GM18909 (cell line): ENCODE results near the gene DZIP1.
"Not testable (repeated sequence)": the region's sequence is repeated elsewhere in the genome, so short reads cannot be mapped to it uniquely, and the experiment has no call there.

Source experiments
- ATAC-seq: cut with Tn5 transposase; IDR thresholded peaks from one replicate; pipeline ENCODE4 v1.9.1; 2021; ENCODE audit warnings: mild to moderate bottlenecking; ENCODE audit not compliant: unreplicated experiment, poor library complexity

DZIP1 gene

DNA sequence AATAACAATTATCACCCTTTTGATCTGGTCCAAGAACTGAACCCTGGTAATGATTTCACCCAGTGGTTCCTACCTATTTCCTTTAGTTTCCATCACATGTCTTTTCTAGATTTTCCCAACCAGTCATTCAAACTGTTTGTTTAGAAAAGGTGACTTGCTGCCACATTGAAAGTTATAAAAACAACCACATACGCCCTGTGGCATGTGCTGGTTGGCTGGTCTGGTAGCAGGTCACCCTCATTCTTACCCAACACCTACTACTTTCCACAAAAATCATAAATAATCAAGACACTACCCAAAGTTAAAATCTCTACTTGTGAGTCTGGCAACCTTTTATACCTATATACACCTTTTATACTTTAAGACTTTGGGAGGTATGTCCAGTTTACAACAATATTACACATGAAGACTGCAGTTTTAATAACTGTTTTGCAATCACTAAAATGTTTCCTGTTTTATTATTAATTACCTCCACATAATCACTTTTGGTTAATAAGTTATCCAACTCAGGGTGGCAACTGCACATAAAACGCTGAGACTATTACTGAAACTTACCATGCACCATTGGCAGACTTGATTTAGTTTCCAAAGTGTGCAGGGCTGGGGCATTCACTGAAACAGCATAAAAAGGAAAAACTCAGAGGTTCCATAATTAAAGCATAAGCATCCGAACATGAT lies 38.9 kb downstream of the DZIP1 start:
- ATAC-seq, result no peak

DNA sequence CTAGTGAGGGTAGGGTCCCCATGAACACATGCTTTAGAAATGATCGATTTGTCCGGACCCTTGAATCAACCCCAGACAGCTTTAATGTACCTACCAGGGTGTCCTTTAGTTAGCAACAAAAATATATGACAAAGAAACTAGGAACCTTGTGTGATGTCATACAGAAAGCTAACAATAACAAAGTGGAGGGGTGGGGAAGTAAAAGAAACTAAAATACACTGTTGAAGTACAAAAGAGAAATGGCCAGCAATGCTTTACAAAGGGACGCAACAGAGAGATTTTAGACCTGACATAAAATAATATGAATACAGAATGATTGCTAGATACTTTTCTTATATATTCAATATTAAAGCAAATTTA lies 40.0 kb downstream of the DZIP1 start:
- no peak for ATAC-seq

DNA sequence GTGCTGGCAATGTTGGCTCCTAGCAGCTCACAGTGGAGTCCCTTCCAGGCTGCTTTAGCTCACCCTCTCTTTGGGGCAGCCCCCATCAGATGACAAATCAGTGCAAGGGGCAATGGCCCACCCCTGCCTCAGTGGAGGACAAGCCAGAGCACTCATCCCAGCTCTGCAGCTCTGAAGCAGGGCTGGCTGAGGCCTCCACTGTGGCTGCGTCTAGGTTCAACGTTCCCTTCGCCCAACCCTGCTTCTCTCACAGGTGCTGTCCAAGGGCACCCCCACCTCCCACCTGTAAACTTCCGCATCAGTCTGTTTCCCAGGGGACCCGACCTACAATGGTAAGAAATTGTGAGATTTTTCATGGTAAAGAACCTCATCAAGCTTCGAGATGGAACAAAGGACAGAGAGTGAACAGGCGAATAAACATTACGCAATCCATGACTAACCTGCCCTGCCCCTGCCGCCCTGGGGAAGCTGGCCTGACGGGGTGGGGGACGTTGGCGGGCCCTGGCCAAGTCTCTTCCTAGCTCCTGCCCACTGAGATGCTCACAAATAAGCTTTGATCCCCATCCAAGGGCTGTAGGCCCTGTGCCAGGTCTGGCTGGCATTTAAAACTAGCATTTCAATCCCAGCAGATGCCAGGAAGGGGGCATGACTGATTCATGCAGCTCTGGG lies 40.5 kb downstream of the DZIP1 start:
- no peak for ATAC-seq

DNA sequence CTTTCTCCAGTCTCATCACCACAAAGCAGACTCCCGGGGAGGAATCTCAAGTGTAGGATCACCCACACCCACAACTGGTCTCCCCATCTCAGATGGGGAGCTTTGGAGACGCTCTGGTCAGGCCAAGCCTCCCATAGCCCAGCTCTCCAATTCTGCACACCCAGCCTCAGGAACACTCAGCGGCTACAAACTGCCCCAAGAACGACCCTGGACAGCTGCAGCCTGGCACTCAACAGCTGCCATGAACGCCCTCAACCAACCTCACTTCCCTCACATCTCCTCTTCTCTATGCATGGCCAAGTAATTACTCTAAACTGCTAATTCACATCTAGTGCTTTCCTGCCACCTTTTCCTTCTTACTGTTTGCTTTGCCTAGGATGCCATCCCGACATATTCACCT lies 42.6 kb downstream of the DZIP1 start:
- no peak for ATAC-seq

DNA sequence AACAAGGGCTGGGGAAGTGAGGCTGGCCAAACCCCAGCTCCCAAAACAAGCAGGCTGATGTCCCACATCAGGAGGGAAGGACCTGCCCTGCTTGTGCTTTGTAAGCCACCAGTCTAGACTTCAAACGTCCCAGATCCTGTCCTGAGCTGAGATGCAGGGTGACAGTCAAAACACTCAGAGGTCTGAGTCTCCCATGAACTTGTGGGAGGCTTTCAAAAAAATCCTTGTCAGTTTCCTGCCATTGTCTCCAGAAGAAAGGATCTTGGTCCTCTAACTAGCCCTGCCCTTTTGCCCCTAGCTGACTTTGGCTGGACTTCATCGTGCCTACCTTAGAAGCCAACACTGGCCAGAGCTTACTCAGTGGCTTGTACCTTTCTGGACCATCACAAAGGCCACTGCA lies 43.3 kb downstream of the DZIP1 start:
- ATAC-seq, result no peak

DNA sequence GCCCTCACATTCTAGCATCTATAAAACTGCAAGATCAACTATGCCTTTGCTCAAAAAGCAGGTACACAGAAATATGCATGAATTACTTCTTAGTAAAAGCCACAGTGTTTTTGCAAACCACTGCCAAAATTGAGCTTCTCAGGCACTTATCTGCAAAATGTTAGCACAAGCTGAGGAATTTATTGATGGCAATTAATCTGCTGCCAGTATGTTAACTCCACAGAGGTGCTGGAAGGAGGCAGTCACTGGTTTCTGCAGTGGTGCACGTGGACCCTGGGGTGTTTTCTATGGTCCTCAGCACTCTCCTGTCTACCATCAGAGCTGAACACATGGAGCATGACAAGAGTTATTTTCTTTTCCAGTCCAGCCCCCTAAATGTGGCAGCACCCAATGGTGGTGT lies 47.8 kb downstream of the DZIP1 start:
- ATAC-seq, result no peak

DNA sequence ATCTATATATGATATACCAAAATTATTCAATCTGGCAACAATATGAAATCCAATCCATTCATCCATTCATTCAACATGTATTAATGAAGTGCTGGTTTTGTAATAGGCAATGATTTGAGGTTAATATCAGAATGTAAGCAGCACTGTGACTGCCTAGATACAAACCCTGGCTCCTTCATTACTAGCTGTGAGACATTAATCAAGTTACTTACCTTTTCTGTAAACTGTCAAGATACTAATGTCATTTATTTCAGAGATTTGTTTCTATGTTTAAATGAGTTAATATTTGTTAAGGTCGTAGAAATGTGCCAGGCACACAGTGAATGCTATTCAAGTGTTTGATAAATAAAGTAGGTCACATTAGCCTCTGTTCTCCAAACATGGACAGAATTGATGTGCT lies 51.0 kb downstream of the DZIP1 start:
- ATAC-seq, result no peak

DNA sequence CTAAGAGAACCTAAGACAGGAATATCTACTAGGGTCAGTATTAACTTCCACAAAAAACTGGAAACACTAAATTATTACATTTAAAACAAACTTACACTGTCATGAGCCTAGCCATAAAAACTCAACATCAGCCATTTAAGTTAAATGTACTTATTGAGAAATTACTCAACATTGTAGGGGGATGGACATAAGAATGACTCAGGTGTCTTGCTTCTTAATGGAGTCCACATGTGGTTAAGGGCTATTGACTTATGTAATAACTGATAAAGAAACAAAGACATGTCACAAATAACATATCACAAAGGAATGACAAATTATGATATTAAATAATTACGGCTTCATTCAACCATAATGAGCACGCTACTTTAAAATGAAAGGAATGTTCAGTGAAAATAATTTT lies 55.8 kb downstream of the DZIP1 start:
- no peak for ATAC-seq

DNA sequence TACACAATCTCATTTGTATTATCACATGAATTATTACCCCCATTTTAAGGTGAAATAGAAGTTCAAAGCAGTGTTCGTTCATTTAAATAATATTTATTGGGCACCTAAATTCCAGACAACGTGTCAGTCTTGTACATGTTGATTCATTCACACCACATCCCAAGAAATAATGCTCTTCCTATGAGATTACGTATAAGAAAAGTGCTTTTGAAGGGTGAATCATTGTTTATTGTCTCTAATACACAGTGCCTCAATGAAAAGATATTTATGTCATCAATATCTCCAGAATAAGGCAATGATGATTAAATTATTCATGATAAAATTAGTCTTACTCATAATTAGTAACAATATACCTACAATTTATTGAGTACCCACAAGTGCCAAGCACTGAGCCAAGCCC lies 56.4 kb downstream of the DZIP1 start:
- no peak for ATAC-seq

DNA sequence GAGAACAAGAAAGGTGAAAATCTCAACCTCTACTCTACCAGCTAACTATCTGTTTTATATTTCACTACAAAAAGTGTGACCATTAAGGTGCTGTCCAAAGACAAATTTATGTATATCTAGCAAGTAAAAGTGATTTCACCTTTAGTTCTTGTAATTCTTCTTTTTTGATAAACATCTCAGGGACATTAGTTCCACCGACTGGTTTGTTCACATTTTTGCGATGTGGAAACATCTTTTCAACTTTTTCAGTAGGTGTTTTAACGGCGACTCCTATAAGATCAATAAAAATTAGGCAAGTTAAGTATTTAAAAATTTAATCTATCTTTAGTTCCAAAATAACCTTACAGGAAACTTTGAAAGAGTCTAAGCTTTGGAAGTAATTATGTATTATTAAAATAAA lies 58.6 kb downstream of the DZIP1 start:
- no peak for ATAC-seq

DNA sequence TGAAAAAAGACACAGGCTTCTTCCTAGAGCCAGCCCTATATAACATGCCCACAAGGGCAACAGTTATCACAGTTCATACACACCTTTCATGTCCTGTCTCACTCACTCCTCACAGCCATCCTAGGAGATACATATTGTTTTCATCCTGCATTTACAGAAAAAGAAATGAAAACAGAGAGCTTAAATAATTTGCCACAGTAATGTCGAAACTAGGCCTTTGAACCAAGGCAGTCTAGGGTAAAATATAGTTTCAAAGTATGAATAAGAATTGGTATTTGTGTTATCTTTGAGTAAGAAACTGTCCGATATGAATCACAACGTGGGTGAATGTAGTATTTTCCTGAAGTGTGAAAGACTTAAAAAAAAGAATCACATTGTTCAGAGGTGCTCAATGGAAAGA lies 65.2 kb downstream of the DZIP1 start:
- peak; percentile 85 for ATAC-seq

DNA sequence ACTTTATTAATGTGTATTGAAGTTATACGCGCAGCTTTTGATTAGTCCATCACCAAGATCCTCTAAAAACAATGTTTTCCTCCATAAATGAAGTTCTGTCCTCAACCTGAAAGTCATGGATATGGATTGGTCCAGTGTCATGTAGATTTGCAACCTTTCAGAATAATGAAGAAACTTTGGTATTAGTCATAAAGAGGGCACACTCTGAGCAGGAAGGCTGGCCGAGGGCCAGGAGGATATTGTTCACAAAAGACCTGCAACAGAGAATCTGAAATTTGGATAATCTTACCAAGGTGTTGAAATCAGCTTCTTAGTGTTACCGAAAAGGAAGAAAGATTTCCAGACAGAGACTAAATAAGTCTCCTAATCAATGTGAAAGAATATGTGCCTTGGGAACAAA lies 71.3 kb downstream of the DZIP1 start:
- ATAC-seq, result no peak

DNA sequence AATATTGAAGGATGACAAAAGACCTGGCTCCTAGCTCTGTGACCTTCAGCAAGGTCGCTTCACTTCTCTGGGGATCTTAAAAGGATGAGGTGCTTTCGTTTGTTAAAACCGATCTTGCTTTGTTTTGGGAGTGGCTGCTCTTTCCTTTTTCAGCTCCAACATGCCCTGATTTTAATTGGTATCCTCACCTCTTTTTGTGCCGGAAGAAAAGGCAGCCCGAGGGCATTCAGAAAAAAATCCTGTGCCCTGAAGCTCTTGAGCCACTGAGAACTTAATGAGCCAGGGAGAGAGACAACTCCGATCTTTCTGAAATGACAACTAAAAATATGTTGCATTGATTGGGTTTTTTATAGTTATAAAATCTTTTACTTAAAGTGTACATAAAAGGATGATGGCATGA lies 72.6 kb downstream of the DZIP1 start:
- no peak for ATAC-seq

DNA sequence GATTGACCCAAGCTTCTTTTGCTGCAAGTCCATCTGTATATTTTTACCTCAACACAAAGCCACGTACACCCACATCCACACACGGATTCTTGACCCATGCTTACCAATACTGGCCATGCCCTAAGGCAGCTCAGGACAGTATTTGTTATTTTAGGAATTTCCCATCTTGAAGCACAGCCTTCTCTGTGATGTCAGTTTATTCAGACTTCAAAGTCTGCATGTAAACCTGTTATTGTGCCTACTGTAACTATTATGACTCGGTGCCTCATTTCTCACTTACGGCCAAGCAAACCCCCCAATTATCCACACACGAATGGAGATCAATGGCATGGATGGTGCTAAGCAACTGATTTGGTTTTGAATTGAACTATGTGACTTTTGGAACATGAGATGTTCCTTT lies 74.5 kb downstream of the DZIP1 start:
- ATAC-seq, result no peak

DNA sequence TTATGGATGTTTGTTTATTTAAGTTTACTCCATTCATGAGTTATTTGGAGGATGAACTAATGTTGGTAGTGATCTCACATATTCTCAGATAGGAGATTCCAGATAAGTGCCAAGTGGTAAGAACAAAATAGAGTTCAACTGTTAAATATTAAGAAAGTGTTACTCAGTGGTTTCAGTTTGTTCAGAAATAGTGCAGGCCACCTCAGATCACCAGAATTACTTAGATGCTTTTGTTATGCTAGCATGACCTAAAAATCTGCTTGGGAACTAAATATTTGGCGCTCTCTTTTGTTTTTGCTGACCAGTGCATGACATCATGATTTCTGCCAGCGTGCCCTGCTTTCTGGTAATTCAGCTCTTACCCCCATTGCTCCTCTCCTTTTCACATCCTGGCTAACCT lies 76.4 kb downstream of the DZIP1 start:
- ATAC-seq, result no peak

DNA sequence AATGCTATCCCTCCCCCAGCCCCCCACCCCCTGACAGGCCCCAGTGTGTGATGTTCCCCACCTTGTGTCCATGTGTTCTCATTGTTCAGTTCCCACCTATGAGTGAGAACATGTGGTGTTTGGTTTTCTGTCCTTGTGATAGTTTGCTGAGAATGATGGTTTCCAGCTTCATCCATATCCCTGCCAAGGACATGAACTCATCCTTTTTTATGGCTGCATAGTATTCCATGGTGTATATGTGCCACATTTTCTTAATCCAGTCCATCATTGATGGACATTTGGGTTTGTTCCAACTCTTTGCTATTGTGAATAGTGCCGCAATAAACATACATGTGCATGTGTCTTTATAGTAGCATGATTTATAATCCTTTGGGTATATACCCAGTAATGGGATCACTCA lies 78.7 kb downstream of the DZIP1 start:
- not testable (repeated sequence) for ATAC-seq

DNA sequence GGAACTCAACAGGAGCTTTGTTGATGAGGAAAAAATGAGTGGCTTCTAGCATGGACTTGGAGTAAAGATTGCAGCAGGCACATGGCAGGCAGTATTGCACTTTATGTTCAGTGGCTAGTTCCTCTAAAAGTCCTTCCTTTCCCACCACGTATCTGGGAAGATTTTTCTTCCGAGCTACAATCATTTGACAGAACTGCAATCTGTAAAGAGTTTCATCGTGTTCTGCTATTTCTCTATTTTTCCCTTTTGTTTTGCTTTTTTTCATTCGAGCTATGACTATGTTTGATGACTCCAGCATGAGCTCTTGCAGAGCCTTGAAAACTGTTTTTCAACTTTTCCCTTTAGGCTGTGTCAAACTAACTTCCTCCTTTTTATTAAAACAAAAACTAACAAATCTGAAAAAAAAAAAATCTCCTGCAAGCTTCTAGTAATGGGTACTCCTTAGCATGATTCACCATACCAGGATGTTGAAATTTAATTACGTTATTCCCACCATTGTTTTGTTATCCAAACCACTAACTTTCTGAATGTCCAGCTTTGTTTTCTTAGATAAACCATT lies 79.7 kb downstream of the DZIP1 start:
- ATAC-seq, result no peak

DNA sequence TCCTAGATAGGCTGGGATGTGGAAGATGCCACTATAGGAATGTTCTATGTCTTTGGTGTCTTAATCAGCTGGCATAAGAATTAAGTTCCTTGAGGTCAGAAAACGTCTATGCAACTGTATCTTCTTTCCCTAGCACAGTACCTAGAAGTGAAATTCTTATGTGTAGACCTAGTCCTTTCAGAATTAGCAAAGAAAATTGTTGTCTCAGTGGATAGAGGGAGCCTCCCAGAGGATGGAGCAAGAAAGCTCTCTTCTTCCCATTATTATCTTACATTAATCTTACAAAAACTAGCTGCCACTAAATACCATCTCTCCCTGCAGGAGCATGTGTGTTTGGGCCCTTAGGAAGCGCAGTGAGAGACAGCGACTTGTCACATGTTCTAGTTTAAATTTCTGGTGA lies 80.4 kb downstream of the DZIP1 start:
- ATAC-seq, result no peak

DNA sequence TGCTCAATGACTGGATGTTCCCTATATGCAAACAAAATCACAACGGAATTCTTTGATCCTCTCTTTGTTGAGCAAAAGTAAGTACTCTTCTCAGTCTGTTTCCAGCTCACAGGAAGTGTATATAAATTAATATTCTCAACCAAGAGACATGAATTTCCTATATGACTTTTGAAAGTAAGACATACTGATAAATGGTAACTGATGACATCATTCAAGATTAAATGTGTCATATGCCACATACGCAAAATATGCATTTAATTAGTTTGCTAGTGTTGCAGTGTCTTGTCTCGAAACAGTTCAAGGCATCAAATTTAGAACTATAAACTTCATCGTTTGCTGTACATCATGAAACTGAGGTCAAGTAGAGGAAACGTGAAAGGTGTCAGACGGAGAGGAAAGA lies 84.1 kb downstream of the DZIP1 start:
- no peak for ATAC-seq

DNA sequence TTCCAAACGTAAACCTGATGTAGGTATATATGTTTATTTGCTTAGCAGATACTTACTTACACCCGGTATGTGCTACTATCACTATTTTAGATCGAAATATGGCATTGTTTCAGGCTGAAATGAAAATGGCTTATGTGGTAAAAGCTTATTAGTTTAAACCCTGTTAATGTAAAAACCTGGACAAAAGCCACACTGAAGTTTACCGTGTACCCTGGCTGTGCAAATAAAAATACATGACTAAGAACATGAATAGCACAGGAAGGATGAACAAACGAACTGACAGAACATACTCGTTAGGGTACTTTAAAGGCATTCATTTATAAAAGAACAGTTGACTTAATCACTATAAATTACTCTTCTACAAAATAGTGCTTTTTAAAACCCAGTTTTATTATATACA lies 85.4 kb downstream of the DZIP1 start:
- ATAC-seq, result no peak

DNA sequence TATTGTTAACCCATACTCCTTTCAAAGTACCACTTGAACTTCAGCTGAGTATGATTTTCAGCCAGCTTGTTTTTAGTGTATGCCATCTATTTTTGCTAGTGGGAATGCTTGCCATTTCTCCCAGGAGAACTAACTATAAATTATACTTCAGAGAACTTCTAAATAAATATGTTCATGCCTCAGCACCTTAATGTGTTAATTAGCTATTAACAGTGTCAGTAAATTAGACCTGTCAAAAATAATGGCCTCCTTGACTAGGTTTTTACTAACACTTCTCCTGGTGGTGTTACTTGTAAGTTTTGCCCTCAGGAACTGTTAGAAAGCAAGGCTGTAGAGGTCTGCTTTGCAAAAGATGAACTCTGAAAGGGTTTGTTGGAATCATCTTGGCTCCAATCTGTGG lies 87.5 kb downstream of the DZIP1 start:
- ATAC-seq, result no peak
